ENCODE data around the gene TMEM43.

The TMEM43 gene

GRCh38 chr3:14145670-14146380 is 21.0 kb downstream of the TMEM43 start:
- DNase-seq (ENCODE audit: low spot score) = no peak
- no peak for TF ChIP-seq CTCF (IDR thresholded peaks at IDR 0.05; ENCODE audit: borderline replicate concordance, control extremely low read depth, extremely low read depth, insufficient read depth, missing control alignments)
- in situ Hi-C loops (cut with MboI; ENCODE audit: low sequenced_read_pairs, unreplicated experiment) = no loop called here

GRCh38 chr3:14146381-14147065 is 21.7 kb downstream of the TMEM43 start:
- DNase-seq (ENCODE audit: low spot score) = no peak
- in situ Hi-C loops (cut with MboI; ENCODE audit: low sequenced_read_pairs, unreplicated experiment) = no loop called here
- TF ChIP-seq CTCF (IDR thresholded peaks at IDR 0.05; ENCODE audit: borderline replicate concordance, control extremely low read depth, extremely low read depth, insufficient read depth, missing control alignments) = no peak

GRCh38 chr3:14147066-14147435 is 22.2 kb downstream of the TMEM43 start:
- in situ Hi-C loops (cut with MboI; ENCODE audit: low sequenced_read_pairs, unreplicated experiment) = no loop called here
- DNase-seq (ENCODE audit: low spot score) = no peak
- no peak for TF ChIP-seq CTCF (IDR thresholded peaks at IDR 0.05; ENCODE audit: borderline replicate concordance, control extremely low read depth, extremely low read depth, insufficient read depth, missing control alignments)

- DNase-seq (ENCODE audit: low spot score) = no peak
- in situ Hi-C loops (cut with MboI; ENCODE audit: low sequenced_read_pairs, unreplicated experiment) = no loop called here
- no peak for TF ChIP-seq CTCF (IDR thresholded peaks at IDR 0.05; ENCODE audit: borderline replicate concordance, control extremely low read depth, extremely low read depth, insufficient read depth, missing control alignments)
Observed at GRCh38 chr3:14147617-14148016, 22.8 kb downstream of the TMEM43 start.

GRCh38 chr3:14148041-14148985 is 23.5 kb downstream of the TMEM43 start:
- in situ Hi-C loops (cut with MboI; ENCODE audit: low sequenced_read_pairs, unreplicated experiment) = no loop called here
- no peak for TF ChIP-seq CTCF (IDR thresholded peaks at IDR 0.05; ENCODE audit: borderline replicate concordance, control extremely low read depth, extremely low read depth, insufficient read depth, missing control alignments)
- DNase-seq (ENCODE audit: low spot score) = no peak

GRCh38 chr3:14150078-14150477 is 25.2 kb downstream of the TMEM43 start:
- no peak for DNase-seq (ENCODE audit: low spot score)
- in situ Hi-C loops (cut with MboI; ENCODE audit: low sequenced_read_pairs, unreplicated experiment) = no loop called here
- TF ChIP-seq CTCF (IDR thresholded peaks at IDR 0.05; ENCODE audit: borderline replicate concordance, control extremely low read depth, extremely low read depth, insufficient read depth, missing control alignments) = no peak

Data from GM13976 (cell line).